ENCODE results near the gene MMEL1. TPM values are rescaled to one million over a fixed set of nuclear protein-coding genes. Genes with fewer than 3 reads are reported as not detected.

The MMEL1 gene
- total RNA-seq, 1 donor from 2014 or later: 4.0 TPM

GRCh38 chr1:2635361-2636010, 2.7 kb upstream of the MMEL1 start:
- H3K27ac Mint-ChIP-seq (ENCODE audit: unreplicated experiment): no peak overlapping the region
- H3K27me3 Mint-ChIP-seq (ENCODE audit: unreplicated experiment): peaks cover 9% of the 10 kb centered on the region
- H3K9me3 Mint-ChIP-seq (ENCODE audit: unreplicated experiment): peaks cover 9% of the 10 kb centered on the region
- no peak overlapping the region for H3K4me3 Mint-ChIP-seq (ENCODE audit: unreplicated experiment)
- peaks cover 11% of the 10 kb centered on the region for H3K36me3 Mint-ChIP-seq (ENCODE audit: unreplicated experiment)
- H3K4me1 Mint-ChIP-seq (ENCODE audit: low read depth, unreplicated experiment): no peaks in the 10 kb centered on the region
- no peak for DNase-seq
- no peak for TF ChIP-seq CTCF (IDR thresholded peaks at IDR 0.05; ENCODE audit: partially characterized antibody, unreplicated experiment)

- H3K4me1 Mint-ChIP-seq (ENCODE audit: low read depth, unreplicated experiment): no peaks in the 10 kb centered on the region
- H3K4me3 Mint-ChIP-seq (ENCODE audit: unreplicated experiment): no peak overlapping the region
- H3K27me3 Mint-ChIP-seq (ENCODE audit: unreplicated experiment): peaks cover 16% of the 10 kb centered on the region
These were observed 1.2 kb upstream of the MMEL1 start for GRCh38 chr1:2633936-2634491.

DNA sequence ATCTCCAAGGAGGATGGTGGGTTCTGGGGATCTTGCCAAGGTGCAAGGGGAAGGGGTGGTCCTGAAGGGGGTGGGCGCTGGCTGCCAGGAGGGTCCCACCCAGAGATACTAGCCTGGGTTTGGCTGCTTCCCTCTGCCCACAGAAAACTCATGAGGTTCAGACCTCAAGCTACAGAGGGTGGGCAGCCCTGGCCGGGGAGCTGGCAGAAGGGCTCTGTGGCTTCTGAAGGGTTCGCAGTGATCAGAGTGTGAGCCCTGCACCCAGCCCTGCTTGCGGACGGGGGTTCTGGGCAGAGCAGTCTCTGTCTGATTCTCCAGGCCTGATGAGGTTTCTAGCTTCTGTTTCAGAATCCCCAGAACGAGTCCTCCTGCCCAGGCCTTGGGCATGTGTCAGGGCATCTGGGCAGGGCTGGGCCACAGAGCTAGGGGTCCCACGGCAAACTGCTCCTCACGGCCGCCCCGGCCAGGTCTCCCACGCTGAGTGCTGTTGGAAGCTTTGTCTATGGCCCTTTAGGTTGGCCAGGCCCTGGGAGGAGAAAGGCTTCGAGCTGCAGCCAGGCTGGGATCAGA, 635 bp upstream of the MMEL1 start:
- DNase-seq: no peak
- H3K9me3 Mint-ChIP-seq (ENCODE audit: unreplicated experiment): peaks cover 14% of the 10 kb centered on the region
- peaks cover 15% of the 10 kb centered on the region for H3K36me3 Mint-ChIP-seq (ENCODE audit: unreplicated experiment)
- H3K27ac Mint-ChIP-seq (ENCODE audit: unreplicated experiment): no peak overlapping the region
- no peak overlapping the region for H3K4me3 Mint-ChIP-seq (ENCODE audit: unreplicated experiment)
- TF ChIP-seq CTCF (IDR thresholded peaks at IDR 0.05; ENCODE audit: partially characterized antibody, unreplicated experiment): no peak
- H3K27me3 Mint-ChIP-seq (ENCODE audit: unreplicated experiment): peaks cover 16% of the 10 kb centered on the region
- no peaks in the 10 kb centered on the region for H3K4me1 Mint-ChIP-seq (ENCODE audit: low read depth, unreplicated experiment)

More at GRCh38 chr1:2633936-2634491, 1.2 kb upstream of the MMEL1 start:
- peaks cover 14% of the 10 kb centered on the region for H3K9me3 Mint-ChIP-seq (ENCODE audit: unreplicated experiment)
- DNase-seq: no peak
- TF ChIP-seq CTCF (IDR thresholded peaks at IDR 0.05; ENCODE audit: partially characterized antibody, unreplicated experiment): no peak
- peaks cover 15% of the 10 kb centered on the region for H3K36me3 Mint-ChIP-seq (ENCODE audit: unreplicated experiment)
- no peak overlapping the region for H3K27ac Mint-ChIP-seq (ENCODE audit: unreplicated experiment)

DNA sequence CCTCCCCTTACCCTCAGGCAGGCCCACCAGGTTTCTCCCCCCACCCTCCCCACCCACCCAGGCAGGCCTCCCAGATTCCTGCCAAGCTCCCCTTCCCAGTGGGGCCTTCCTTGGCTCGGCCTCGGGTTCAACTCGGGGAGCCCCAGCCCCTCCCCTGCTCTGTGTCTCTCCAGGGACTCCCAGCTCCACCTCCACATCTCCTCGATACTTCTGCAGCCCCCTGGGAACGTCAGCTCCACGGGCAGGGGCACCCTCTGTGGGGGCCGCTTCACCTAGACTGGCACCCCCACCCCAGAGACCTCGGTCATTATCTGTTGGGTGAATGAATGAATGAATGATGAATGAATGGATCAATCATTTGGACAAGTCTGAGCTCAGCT, 775 bp downstream of the MMEL1 start:
- H3K27ac Mint-ChIP-seq (ENCODE audit: unreplicated experiment): no peak overlapping the region
- H3K36me3 Mint-ChIP-seq (ENCODE audit: unreplicated experiment): peaks cover 12% of the 10 kb centered on the region
- H3K9me3 Mint-ChIP-seq (ENCODE audit: unreplicated experiment): peaks cover 10% of the 10 kb centered on the region
- no peak overlapping the region for H3K4me3 Mint-ChIP-seq (ENCODE audit: unreplicated experiment)
- TF ChIP-seq CTCF (IDR thresholded peaks at IDR 0.05; ENCODE audit: partially characterized antibody, unreplicated experiment): no peak
- no peaks in the 10 kb centered on the region for H3K4me1 Mint-ChIP-seq (ENCODE audit: low read depth, unreplicated experiment)
- DNase-seq: no peak
- peaks cover 19% of the 10 kb centered on the region for H3K27me3 Mint-ChIP-seq (ENCODE audit: unreplicated experiment)

Data from glutamatergic neuron (in vitro differentiated cells).